Subcutaneous abdominal adipose tissue (tissue), 5 donors: Measurements from ENCODE around the gene SLITRK5.
A peak's percentile ranks its signal among the peaks of the same experiment; 100 is the strongest.

ENCODE experiments used
- H3K27ac ChIP-seq: one replicate; pipeline ENCODE4 v1.7.0; 2013; ENCODE audit warnings: low read depth, mild to moderate bottlenecking, inconsistent platforms, low read length, moderate library complexity
- H3K27me3 ChIP-seq, 5 donors: one replicate each; pipeline ENCODE4 v1.7.0; 2013; ENCODE audit warnings: low read length in 5 of 5, inconsistent platforms in 1 of 5; ENCODE audit not compliant: control insufficient read depth in 5 of 5, insufficient read depth in 4 of 5
- H3K36me3 ChIP-seq, 5 donors: one replicate each; pipeline ENCODE4 v1.7.0; 2013; ENCODE audit warnings: low read length in 5 of 5; ENCODE audit not compliant: control insufficient read depth in 5 of 5, insufficient read depth in 5 of 5
- H3K4me1 ChIP-seq, 5 donors: one replicate each; pipeline ENCODE4 v1.7.0; 2013; ENCODE audit warnings: low read length in 5 of 5, mild to moderate bottlenecking in 3 of 5, moderate library complexity in 1 of 5; ENCODE audit not compliant: control insufficient read depth in 5 of 5, insufficient read depth in 5 of 5
- H3K4me3 ChIP-seq, 5 donors: one replicate each; pipeline ENCODE4 v1.7.0; 2013; ENCODE audit warnings: low read length in 5 of 5, low read depth in 1 of 5
- H3K9ac ChIP-seq, 5 donors: one replicate each; pipeline ENCODE4 v1.7.0; 2013; ENCODE audit warnings: low read length in 5 of 5, mild to moderate bottlenecking in 4 of 5, moderate library complexity in 3 of 5
- H3K9me3 ChIP-seq, 5 donors: one replicate each; pipeline ENCODE4 v1.7.0; 2013; ENCODE audit warnings: low read length in 5 of 5; ENCODE audit not compliant: control insufficient read depth in 5 of 5
- donor health status: healthy.
- donor health status: healthy.
- donor health status: healthy.
- donor health status: healthy.
- donor health status: healthy.

Gene SLITRK5

GRCh38 chr13:87675851-87676250 is 4.7 kb downstream of the SLITRK5 start:
- Histone ChIP-seq H3K9ac (no peak overlapping the region), H3K36me3 (no peaks in the 10 kb centered on the region), H3K4me3 (no peak overlapping the region), H3K9me3 (peaks cover 0 to 2% (median 0%) of the 10 kb centered on the region in 5 donors), H3K4me1 (peaks cover 2 to 49% (median 45%) of the 10 kb centered on the region in 5 donors), H3K27ac (no peak overlapping the region), H3K27me3 (peaks cover 32 to 50% (median 49%) of the 10 kb centered on the region in 5 donors)

DNA sequence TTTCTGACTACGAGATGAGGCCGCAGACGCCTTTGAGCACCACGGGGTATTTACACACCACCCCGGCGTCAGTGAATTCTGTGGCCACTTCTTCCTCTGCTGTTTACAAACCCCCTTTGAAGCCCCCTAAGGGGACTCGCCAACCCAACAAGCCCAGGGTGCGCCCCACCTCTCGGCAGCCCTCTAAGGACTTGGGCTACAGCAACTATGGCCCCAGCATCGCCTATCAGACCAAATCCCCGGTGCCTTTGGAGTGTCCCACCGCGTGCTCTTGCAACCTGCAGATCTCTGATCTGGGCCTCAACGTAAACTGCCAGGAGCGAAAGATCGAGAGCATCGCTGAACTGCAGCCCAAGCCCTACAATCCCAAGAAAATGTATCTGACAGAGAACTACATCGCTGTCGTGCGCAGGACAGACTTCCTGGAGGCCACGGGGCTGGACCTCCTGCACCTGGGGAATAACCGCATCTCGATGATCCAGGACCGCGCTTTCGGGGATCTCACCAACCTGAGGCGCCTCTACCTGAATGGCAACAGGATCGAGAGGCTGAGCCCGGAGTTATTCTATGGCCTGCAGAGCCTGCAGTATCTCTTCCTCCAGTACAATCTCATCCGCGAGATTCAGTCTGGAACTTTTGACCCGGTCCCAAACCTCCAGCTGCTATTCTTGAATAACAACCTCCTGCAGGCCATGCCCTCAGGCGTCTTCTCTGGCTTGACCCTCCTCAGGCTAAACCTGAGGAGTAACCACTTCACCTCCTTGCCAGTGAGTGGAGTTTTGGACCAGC is 5.3 kb downstream of the SLITRK5 start:
- no peaks in the 10 kb centered on the region for H3K36me3 ChIP-seq
- H3K9me3 ChIP-seq = peaks cover 0 to 2% (median 0%) of the 10 kb centered on the region in 5 donors
- H3K27ac ChIP-seq = no peak overlapping the region
- peaks cover 32 to 49% (median 46%) of the 10 kb centered on the region in 5 donors for H3K27me3 ChIP-seq
- no peak overlapping the region for H3K4me3 ChIP-seq
- no peak overlapping the region for H3K9ac ChIP-seq
- peaks cover 1 to 43% (median 39%) of the 10 kb centered on the region in 5 donors for H3K4me1 ChIP-seq

GRCh38 chr13:87677043-87677495 is 5.9 kb downstream of the SLITRK5 start:
- H3K9me3 ChIP-seq = peaks cover 0 to 2% (median 0%) of the 10 kb centered on the region in 5 donors
- peaks cover 32 to 49% (median 41%) of the 10 kb centered on the region in 5 donors for H3K27me3 ChIP-seq
- H3K9ac ChIP-seq = no peak overlapping the region
- no peak overlapping the region for H3K27ac ChIP-seq
- peaks cover 1 to 37% (median 33%) of the 10 kb centered on the region in 5 donors for H3K4me1 ChIP-seq
- no peaks in the 10 kb centered on the region for H3K36me3 ChIP-seq
- H3K4me3 ChIP-seq = peak overlapping the region in 3 of 5 donors; percentile 43 to 63 (median 55)

- Histone ChIP-seq H3K27ac (no peak overlapping the region), H3K9me3 (peaks cover 0 to 2% (median 0%) of the 10 kb centered on the region in 5 donors), H3K4me3 (peak overlapping the region; percentile 43 to 63 (median 57)), H3K36me3 (no peaks in the 10 kb centered on the region), H3K27me3 (peaks cover 32 to 46% (median 37%) of the 10 kb centered on the region in 5 donors), H3K9ac (no peak overlapping the region), H3K4me1 (peaks cover 1 to 31% (median 28%) of the 10 kb centered on the region in 5 donors)
Observed at GRCh38 chr13:87677496-87678371, 6.6 kb downstream of the SLITRK5 start.

GRCh38 chr13:87678372-87678752 is 7.2 kb downstream of the SLITRK5 start:
- Histone ChIP-seq H3K9me3 (peaks cover 0 to 2% (median 0%) of the 10 kb centered on the region in 5 donors), H3K36me3 (no peaks in the 10 kb centered on the region), H3K27me3 (peaks cover 32 to 43% (median 37%) of the 10 kb centered on the region in 5 donors), H3K4me3 (peak overlapping the region; percentile 43 to 63 (median 57)), H3K4me1 (peaks cover 1 to 26% (median 23%) of the 10 kb centered on the region in 5 donors), H3K9ac (no peak overlapping the region), H3K27ac (no peak overlapping the region)

DNA sequence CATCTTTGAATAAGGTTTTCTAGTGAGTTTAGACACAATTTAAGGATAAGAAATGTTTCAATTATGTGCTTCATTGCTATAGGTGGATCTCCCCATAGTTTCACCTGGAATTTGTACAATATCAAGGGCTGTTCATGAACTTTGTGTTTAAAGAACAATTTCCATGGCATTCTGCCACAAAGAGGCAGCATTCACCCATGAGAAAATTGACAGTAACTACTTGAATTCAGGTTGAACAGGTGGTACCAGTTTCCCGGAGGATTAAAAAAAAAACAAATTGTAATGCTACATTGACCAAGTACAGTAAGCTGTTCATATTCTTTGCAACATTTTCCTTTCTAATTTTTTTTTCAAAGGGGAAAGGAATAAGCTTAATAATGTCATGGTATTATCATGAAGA is 9.1 kb downstream of the SLITRK5 start:
- Histone ChIP-seq H3K36me3 (no peaks in the 10 kb centered on the region), H3K4me1 (peaks cover 1 to 16% (median 15%) of the 10 kb centered on the region in 5 donors), H3K27ac (no peak overlapping the region), H3K27me3 (peaks cover 19 to 31% (median 23%) of the 10 kb centered on the region in 5 donors), H3K9ac (no peak overlapping the region), H3K4me3 (no peak overlapping the region), H3K9me3 (no peaks in the 10 kb centered on the region)

DNA sequence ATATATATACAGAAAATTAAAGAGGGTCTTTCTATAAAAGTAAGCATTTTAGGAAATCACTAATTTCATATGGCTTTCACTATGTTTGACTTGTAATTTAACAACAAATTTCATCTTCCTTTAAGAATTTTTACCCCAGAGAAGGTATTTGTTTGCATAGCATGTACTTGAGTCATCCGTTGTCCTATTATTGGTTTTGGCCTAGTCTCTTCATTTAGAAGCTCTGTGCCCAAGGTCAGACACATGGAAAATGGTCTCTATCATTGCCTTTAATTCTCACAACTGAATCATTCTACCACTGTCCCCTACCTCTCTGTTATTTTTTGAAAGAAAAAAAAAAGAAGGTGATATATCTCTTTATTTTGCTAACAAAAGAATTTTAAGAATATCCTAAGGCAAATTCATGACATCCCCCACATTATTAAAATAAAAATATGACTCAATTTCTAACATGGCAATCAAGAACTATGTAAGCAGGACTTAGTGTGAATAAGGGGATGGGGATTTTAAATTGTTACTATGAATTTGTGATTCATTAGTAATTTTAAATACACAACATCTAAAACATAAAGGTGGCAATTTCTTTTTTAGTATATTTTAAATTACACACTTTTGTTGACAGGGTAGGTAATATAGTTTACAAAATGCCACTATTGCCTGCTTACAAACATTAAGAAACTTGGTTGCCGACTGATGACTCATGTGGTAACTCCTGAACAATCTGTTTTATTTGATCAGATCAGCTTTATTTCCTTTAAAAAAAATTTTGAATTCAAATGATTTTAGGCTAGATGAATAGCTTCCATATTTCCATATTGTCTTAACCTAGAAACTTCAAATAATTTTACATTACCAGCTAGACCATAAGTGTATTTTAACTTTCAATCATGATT is 13.9 kb downstream of the SLITRK5 start:
- Histone ChIP-seq H3K9ac (no peak overlapping the region), H3K4me1 (no peaks in the 10 kb centered on the region), H3K27ac (no peak overlapping the region), H3K9me3 (no peaks in the 10 kb centered on the region), H3K36me3 (no peaks in the 10 kb centered on the region), H3K27me3 (no peaks in the 10 kb centered on the region), H3K4me3 (no peak overlapping the region)

- Histone ChIP-seq H3K9ac (no peak overlapping the region), H3K27me3 (no peaks in the 10 kb centered on the region), H3K27ac (no peak overlapping the region), H3K9me3 (no peaks in the 10 kb centered on the region), H3K4me1 (no peaks in the 10 kb centered on the region), H3K36me3 (no peaks in the 10 kb centered on the region), H3K4me3 (no peak overlapping the region)
Observed at GRCh38 chr13:87696458-87696857, 25.3 kb downstream of the SLITRK5 start.

- Histone ChIP-seq H3K9ac (no peak overlapping the region), H3K27me3 (no peaks in the 10 kb centered on the region), H3K9me3 (no peaks in the 10 kb centered on the region), H3K4me1 (no peaks in the 10 kb centered on the region), H3K36me3 (no peaks in the 10 kb centered on the region), H3K27ac (no peak overlapping the region), H3K4me3 (no peak overlapping the region)
Observed at GRCh38 chr13:87698268-87698667, 27.1 kb downstream of the SLITRK5 start.
